ENCODE measurements around the gene KCNK17. TPM values are rescaled to one million over a fixed set of nuclear protein-coding genes. Genes with fewer than 3 reads are reported as not detected.

Gene KCNK17, protein sequence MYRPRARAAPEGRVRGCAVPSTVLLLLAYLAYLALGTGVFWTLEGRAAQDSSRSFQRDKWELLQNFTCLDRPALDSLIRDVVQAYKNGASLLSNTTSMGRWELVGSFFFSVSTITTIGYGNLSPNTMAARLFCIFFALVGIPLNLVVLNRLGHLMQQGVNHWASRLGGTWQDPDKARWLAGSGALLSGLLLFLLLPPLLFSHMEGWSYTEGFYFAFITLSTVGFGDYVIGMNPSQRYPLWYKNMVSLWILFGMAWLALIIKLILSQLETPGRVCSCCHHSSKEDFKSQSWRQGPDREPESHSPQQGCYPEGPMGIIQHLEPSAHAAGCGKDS
- polyA plus RNA-seq (2012; ENCODE audit: insufficient read depth, insufficient read length) = not detected

DNA sequence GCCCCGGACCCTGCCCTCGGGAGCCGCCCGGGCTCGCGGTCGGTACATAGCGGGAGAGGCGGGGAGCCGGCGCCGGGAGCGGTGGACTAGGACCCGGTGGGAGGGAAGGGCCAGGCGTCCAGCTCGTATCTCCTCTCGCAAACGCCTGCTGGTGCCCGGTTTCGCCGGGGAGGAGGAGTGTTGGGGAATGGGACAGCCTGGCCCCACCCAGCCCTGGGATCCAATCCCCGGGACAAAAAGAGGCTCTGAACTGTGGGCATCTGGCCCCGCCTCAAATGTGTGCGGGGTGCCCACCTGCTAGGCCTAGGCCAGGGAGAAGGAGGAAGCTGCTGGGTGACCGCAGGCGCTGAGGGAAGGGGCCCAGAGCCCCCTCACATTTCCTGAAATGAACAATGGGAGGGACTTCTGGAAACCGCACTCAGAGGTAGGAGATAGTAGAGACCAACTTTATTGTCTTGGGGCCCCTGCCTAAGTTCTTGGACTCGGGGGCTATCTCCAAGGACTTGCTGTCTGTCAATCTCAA, at the start of gene KCNK17:
KCNK17 (minus strand) TSS at position 147 of the 523 bp plus-strand sequence; CDS start at position 48, 99 bp downstream.
- peak; percentile 79 for DNase-seq (ENCODE audit: low read depth, low spot score)
- H3K4me3 ChIP-seq (ENCODE audit: low read length) = peak within 1 kb of the TSS; percentile 42

DNA sequence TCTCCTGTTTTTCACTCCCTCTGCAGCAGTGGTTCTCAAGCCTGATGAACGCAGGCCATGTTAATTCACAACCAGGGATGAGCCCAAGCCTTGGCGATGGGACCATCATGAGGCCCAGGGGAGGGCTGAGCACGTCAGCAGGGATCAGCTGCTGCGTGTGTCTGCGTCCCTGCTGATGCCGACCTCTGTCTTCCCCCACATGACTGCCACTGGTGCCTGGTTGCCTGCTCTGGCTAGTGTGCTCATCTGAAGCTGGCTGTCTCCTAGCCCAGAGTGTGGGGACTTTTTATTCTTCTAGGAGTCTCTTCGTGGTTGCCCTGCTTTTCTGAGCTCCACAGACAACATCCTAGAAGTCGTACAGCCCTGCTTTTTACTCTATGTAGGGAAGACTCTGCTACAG, 49.1 kb upstream of the KCNK17 start:
- no peak for DNase-seq (ENCODE audit: low read depth, low spot score)
- H3K4me3 ChIP-seq (ENCODE audit: low read length) = no peak overlapping the region

DNA sequence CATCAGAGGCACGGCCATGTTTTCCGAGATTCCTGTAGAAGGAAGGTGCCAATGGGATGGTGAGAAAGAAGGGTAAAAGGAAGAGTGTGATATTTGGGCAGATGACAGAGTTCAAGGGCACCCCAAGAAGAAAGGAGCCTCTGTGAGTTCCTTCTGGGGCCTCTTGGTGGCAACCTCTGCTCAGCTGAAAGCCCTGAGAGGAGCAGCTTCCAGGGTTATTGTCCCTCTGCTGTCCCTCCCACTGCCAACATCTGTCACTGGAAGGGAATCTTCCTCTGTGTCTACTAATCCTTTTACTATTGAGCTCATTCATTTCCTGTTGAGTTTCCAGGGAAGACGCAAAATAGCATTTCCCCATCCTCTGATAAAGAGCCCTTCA, 48.3 kb upstream of the KCNK17 start:
- no peak overlapping the region for H3K4me3 ChIP-seq (ENCODE audit: low read length)
- DNase-seq (ENCODE audit: low read depth, low spot score) = no peak

DNA sequence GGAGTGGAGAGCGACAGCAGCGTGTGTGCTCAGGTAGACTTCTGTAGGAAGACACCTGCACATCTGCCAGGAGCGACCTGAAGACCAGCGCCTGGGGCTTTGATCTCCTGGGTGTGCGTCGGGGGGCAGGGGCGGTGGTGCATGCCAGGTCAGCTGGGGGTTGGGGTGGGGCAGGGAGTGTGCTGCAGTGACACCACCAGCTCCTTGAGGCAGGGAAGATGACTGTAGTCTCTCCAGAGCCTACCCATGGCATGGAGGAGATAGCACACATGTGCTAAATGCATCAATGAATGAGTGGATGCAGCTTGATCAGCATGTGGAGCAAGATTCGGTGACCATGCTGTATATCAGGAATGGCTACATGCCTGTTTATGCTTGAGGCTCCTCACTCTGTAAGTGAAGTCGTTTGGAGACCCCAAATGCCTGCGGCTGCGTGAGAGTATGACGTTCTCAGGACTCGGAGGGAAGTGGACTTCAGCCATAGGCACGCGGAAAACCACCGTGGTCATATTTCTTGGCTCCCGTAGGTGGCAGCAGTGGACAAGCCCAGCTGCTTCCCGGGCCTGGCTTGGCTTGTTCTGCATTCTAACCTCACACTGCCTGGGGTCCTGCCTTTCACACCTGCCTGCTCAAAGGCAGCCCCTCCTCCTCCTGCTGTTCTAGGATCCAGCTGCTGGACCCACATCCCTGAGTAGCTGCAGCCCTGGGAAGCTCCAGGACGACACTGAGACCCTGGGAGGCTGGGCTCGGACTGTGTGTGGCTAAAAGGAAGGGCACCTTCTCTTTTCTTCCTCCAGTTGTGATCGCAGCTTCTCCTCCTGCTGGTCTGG, 47.7 kb upstream of the KCNK17 start:
- H3K4me3 ChIP-seq (ENCODE audit: low read length) = no peak overlapping the region
- DNase-seq (ENCODE audit: low read depth, low spot score) = peak; percentile 56

DNA sequence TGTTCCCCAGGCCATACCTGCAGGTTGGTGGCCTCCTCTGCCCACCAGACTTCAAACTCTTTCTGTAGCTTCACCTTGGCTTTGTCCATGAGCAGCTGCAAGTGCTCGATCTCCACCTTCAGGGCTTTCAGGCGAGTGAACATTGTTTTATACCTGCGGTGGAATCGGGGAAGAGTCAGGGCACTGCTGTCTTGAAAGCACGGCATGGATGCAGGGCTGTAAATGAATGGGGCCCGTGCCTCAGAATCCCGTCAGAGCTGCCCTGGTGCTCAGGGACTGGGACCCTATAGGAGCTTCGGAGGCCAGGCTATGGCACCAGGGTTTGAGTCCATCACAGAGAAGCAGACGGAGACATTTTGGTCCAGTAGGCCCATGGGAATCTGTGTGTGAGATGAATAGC, 46.2 kb upstream of the KCNK17 start:
- H3K4me3 ChIP-seq (ENCODE audit: low read length) = no peak overlapping the region
- no peak for DNase-seq (ENCODE audit: low read depth, low spot score)

DNA sequence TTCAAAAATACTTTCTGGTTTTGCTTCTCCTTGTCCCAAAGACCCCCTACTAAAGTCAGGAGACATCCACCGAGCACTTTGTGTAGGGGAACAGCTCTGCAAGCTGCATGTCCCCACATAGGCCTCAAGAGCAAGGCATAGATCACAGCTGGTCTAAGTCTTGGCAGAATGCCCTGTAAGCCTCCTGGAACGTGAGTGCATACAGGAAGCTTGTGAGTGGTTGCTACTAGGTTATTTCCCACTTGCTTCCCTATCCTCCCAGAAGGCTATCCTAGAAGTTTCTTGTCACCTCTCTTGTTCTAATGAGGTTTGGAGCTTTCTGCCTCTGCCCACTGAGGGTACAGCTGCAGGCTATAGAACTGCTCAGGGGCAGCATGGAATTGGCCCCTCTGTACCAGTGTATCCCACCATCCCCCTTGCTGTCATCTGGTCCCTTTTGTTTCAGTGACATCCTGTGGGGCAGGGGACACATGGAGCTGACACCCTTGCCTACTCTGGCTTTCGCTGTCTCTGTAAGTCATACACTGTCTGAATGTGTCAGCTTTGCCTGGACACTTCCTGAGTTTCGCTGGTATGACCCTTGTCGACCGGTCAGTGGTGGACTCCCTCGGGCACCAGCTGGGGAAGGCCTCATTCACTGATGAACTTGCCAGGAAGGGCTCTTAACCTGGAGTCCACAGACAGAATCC, 43.9 kb upstream of the KCNK17 start:
- peak; percentile 32 for DNase-seq (ENCODE audit: low read depth, low spot score)

DNA sequence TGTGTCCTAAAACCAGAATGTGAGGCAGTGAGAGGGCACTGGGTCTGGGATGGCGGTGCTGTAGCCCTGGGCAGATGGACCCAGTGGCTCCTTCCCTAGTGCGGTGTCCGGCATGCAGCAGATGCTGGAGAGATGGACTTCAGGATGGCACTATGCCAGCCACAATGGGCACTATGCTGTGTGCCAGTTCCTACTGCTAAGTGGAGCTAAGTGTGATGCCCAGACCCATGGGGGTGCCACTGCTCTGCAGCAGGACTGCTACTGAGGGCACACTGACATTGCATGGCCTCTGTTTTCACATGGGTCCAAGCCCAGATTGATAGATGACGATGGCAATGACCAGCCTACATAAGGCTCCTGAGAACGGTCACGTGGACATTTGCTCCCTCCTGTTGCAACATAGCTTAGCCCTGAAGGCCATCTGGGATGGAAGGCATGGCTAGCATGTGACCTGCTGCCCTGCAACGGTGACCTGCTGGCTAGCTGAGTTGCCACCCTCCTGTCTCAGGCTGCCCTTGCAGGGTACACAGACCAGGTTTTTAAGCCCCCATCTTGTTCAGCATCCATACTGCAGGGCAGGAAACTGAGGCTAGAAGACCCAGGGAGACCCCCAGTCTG, 39.6 kb upstream of the KCNK17 start:
- no peak for DNase-seq (ENCODE audit: low read depth, low spot score)
- H3K4me3 ChIP-seq (ENCODE audit: low read length) = no peak overlapping the region

More for the DNA sequence above, 43.9 kb upstream of the KCNK17 start:
- H3K4me3 ChIP-seq (ENCODE audit: low read length) = no peak overlapping the region

DNA sequence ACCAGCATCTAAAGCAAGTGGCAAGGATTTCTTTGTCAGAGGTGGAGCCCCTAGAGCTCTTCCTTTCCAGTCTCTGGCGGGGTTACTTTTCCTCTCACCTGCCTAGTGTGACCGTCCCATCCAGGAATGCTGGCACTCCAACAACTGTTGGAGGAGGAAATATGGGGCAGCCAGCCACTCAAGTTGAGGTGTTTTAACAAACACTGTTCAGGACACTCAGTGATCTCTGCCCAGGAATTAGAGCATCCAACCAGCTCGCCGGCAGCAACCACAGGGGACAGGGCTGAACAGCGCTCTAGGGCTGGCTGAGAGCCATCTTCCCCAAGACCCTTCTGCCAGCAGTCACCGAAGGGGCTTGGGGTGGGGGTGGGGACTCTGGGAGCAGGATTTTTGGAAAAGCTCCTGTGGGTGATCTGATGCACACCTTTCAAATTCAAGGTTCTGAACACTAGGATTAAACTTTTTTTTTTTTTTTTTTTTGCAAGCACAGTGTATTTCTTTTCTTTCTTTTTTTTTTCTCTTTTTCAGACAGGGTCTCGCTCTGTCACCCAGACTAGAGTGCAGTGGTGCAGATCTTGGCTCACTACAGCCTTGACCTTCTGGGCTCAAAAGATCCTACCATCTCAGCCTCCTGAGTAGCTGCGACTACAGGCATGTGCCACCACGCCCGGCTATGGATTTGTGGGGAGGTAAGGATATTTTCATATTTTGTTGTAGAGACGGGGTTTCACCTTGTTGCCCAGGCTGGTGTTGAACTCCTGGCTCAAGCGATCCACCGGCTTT, 36.7 kb upstream of the KCNK17 start:
- H3K4me3 ChIP-seq (ENCODE audit: low read length) = no peak overlapping the region
- DNase-seq (ENCODE audit: low read depth, low spot score) = no peak

DNA sequence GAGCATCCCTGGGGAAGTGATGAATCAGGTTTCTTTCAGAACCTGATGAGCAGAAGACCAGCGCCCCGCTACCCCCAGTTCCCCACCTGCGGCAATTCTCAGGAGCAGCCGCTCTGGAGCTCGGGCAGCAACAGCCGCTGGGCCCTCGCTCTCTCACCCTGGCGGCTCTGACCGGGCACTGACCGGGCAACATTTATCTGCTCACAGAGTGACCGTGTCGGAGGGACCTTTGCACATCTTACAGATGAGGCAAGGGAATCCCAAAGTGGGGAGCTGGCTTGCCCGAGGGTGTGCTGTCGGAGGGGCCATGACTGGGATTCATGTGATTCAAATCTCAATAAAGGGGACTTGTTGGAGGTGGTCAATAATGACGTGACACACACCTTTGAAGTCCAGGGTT, 34.5 kb upstream of the KCNK17 start:
- DNase-seq (ENCODE audit: low read depth, low spot score) = no peak
- no peak overlapping the region for H3K4me3 ChIP-seq (ENCODE audit: low read length)

DNA sequence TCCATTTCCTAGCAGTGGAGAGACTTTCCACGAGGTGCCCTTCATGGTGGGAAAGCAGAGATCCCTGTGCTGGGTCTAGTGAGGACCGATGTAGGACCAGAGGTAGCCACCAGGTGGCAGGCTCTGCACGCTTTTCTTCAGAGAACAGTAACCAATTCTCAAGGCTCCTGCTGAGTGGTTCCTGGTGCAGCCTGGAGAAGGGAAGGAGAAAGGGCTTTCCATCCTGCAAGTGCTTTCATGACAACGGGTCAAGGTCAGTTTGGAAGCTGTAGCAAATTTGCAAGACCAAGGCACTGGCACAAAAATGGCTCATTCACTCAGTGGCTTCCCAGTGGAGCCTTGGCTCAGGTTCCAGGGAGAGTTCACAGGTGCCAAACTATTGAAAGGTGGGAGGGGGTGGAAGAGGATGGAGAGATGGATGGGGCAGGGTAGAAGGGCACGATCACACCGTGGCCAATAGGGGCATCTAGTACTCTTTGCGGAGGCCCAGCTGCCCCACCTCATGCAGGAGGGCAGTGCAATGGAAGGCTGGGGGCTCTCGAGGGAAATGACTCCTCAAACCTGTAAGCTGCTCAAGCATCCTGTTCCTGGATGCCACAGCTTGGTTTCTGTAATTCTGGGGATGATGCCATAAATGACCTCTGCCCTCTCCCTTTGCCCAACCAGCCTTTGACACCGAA, 33.8 kb upstream of the KCNK17 start:
- no peak overlapping the region for H3K4me3 ChIP-seq (ENCODE audit: low read length)
- DNase-seq (ENCODE audit: low read depth, low spot score) = peak; percentile 45

DNA sequence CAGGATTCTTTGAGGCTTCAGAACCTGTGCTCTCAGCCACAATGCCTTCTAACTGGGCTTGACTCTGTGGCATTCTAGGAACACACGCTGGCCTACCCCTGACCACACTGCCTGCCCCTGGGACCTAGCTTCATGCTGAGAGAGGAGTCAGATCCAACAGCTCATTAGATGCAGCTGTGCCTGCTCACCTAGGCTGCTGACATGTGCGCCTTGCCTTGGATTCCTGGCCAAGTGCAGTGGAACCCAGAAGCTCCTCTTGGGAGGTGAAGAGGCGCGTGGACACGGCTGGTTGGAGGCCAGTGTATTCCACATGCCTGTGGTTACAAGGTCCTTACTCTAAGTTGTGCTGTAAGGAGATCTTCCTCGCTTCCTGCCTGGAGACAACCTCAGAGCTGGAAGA, 33.0 kb upstream of the KCNK17 start:
- DNase-seq (ENCODE audit: low read depth, low spot score) = no peak
- no peak overlapping the region for H3K4me3 ChIP-seq (ENCODE audit: low read length)

DNA sequence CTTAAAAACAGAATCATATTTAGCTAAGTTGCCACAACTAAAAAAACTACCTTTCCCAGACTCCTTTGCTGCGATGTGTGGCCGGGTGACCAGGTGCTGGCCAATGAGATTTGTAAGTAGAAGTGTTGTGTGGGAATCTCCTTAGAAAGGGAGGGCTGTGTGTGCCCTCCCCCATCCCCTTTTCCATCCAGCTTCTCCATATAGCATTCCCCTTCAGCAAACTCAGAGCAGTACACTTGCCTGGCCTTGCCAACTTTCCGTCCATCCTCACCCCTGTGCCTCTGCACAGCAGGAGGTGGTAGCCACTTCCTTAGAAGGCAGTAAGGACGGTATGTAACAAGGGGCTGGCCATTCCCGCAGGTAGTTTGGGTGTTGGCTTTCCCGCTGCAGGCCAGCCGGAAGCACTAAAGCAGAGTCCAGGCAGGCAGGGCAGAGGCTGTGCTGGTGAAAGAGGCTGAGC, 30.6 kb upstream of the KCNK17 start:
- DNase-seq (ENCODE audit: low read depth, low spot score) = no peak
- no peak overlapping the region for H3K4me3 ChIP-seq (ENCODE audit: low read length)

DNA sequence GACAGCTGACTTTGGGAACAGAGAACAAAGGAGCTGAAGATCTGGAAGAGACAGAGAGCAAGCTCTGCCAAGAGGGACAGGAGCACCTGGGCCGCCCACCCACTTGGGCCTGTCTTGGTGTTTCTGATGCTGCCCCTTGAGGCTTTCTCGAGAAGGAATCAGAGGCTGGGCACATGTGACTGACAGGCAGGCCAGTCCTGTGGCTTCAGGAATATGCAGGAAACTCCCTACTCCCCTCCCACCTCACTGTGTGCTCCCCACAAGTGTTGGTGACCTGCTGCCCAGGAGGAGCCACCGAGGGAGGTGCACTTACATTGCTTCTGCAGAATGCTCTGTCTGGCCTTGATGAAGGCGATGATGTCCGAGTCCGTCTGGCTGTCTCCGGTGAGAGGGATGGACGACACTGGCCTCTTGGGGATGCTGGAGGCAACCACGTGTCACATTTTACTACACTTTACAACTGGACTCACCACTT, 29.2 kb upstream of the KCNK17 start:
- DNase-seq (ENCODE audit: low read depth, low spot score) = no peak
- no peak overlapping the region for H3K4me3 ChIP-seq (ENCODE audit: low read length)

DNA sequence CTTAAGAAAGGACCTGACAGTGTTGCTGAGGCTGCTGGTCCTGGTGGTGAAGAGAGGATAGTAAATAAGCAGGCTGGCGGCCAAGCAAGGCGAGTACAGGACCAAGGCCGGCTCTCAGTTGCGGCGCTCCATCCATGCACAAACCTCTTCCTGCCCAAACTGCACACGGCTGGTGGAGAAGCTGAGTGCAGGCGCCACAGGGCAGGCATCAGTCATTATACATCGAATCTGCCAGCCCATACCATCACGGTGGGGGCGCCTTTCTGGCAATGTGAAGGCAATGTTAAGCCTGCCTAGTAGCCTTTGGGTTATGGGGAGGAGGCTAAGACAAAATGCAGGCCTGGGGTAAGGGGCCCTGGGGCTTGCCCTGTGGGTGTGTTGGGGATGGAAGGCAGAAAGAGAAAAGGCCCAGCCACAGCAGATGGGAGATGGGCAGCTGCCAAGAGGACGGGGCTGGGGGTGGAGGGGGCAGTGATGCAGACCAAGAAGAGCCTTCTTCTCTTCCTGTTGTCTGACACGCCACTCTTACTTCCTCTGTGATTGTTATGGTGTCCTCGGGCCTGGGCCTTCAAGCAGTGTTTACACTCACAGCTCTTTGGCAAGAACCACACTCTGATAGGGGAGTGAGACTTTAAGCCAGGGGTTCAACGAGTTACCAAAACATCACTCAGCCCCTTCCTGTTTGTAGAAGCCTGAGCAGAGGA, 28.6 kb upstream of the KCNK17 start:
- no peak for DNase-seq (ENCODE audit: low read depth, low spot score)
- no peak overlapping the region for H3K4me3 ChIP-seq (ENCODE audit: low read length)

DNA sequence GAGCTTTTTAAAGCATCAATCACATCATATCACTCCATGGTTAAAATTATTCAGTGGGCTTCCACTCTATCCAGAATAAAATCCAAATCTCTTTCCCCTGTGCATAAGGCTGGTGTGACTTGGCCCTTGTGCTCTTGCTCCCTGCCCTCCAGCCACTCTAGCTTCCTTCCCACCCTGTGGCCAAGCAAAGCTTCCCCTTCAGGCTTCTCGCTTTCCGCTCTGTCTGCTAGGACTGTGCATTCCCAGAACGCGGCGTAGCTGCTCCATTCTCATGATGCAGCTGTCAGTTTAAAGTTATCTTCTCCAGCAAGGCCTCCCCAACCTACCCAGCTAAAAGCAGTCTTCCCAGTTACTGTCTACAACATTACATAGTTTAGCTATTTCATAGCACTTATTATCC, 27.7 kb upstream of the KCNK17 start:
- no peak overlapping the region for H3K4me3 ChIP-seq (ENCODE audit: low read length)
- no peak for DNase-seq (ENCODE audit: low read depth, low spot score)

DNA sequence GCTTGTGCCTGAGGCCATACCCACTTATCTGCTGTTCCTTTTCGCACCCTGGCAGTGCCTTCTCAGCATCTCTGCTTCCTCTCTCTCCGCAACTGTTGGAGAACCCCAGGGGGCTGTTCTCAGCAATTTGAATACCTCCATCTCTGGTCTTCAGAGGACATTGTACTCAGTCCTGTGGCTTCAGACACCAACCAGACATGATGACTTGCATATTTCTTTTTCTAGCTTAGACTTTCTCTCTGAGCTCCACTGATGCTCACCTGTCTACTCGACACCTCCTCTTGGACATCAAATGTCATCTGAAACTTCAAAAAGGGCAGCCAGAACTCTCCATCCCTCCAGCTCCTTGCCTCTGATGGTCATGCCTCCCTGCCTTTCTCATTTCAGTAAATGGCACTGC, 27.1 kb upstream of the KCNK17 start:
- DNase-seq (ENCODE audit: low read depth, low spot score) = no peak
- H3K4me3 ChIP-seq (ENCODE audit: low read length) = no peak overlapping the region

DNA sequence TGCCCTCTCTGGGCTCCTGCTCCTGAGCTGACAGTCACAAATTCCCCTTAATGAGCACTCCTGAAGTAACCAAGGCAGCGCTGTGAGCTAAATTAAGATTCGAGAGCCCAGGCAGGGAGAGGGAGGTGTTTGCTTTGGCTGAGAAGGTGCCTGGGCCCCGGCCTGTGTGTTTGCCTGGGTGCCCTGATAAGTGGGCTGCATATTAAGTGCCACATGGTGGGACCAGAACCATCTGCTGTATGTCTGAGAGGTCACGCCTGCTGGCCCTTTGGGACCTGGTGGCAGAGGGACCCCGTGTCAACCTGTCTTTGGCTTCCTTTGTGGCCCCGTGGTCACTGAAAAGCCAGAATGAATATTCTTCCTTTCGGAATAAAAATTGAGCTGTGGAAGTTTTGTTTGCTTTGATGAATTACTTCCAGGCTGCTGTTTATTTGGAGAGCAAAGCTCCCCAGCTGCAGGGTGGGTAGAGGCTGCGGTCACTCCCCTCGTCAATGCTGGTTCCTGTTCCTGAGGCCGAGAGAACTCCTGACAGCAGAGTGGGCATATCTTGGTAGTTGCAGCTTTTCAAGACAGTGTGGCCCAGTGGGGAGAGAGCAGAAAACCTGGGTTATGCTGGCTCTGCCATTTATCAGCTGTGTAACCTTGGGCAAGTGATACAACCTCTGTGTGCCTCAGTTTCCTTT, 25.8 kb upstream of the KCNK17 start:
- H3K4me3 ChIP-seq (ENCODE audit: low read length) = no peak overlapping the region
- no peak for DNase-seq (ENCODE audit: low read depth, low spot score)

Measured in Jurkat, Clone E6-1 (cell line).